Measurements from ENCODE around the gene TAF1L.

Gene TAF1L

DNA sequence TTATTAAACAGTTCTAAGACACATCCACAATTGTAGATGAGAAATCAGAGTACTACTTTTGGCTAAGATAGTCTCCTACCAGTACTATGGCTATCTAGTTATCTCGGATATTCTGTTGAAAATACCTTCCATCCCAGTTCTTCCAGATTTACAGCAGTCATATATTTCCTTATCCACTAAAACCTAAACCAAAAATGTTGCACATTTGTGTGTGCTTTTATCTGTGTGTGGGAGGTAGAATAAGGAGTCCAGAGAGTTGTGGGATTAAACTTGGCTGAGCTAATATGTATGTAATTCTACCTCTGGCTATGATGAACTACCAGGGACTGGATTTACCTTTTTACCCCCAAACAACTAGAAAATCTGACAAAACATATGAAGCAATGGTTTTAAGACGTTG, 45.0 kb downstream of the TAF1L start:
- DNase-seq = no peak

- peak; percentile 47 to 75 for DNase-seq
Measured at GRCh38 chr9:32589083-32589723, 46.3 kb downstream of the TAF1L start.

DNA sequence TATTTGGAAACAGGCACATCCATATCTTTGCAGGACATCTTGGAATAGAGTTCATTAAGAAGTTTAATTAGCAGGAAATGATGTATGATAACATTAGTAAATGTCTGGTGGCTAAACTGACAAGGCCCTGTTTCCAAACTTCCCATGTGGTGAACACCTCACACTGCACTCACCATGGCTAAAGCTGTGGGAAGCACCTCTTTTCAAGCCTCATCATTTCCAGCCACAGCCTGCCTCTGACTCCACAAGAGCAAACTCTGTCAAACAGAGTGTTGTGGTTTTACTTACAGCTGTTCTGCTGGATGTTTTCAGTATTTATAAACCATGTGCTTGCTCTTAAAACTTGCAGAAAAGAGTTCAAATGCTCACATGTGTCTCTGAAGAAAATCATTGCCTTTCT, 47.6 kb downstream of the TAF1L start:
- no peak for DNase-seq

DNA sequence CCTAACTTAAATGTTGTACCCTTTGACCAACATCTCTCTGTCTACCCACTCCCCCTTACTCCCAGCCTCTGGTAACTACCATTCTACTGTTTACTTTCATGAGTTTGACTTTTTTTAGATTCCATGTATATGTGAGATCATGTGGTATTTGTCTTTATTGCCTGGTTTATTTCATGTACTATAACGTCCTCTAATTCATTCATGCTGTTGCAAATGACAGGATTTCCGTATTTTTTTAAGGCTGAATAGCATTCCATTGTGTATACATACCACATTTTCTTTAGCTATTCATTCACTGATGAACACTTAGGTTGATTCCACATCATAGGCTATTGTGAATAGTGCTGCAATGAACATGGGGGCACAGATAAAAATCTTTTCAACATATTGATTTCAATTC, 50.7 kb downstream of the TAF1L start:
- DNase-seq = no peak

- DNase-seq = peak; percentile 32 to 60
Measured at GRCh38 chr9:32581512-32582143, 53.8 kb downstream of the TAF1L start.

- DNase-seq = no peak
Measured at GRCh38 chr9:32580631-32581300, 54.7 kb downstream of the TAF1L start.

DNA sequence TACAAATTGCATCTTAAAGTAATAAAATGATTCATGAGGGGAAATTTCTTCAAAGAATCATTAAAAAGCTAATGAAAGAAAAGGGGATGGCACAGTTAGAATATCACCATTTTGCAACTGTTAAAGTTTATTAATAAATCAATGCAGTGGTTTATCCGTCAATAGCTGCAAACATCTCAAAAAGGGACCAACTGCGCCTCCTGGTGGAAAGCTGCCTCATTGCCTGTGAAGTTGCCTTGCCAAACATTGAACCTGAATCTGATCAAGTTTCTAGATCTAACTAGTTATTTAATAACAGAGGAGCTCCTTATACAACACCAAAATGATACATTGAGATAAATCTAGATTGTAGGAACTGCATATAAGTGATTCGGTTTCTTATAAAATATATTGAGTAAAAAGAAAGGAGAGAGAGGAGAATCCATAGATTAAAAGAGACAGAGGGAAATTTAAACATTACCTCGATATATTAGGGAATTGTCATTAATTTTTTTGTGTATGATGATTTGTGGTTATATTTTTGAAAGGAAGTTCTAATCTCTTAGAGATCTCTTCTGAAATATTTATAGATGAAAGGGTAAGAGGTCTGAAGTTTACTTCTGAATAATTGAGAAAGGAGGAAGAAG, 55.6 kb downstream of the TAF1L start:
- DNase-seq = peak; percentile 39 to 48

Data from AML-193 (cell line).